GM19463 (cell line): ENCODE data around the gene IMP4.

Experiments
- ATAC-seq: cut with Tn5 transposase; IDR thresholded peaks from one replicate; pipeline ENCODE4 v1.9.1; 2021; ENCODE audit warnings: mild to moderate bottlenecking, moderate library complexity; ENCODE audit not compliant: unreplicated experiment

The IMP4 gene

GRCh38 chr2:130336150-130336876 lies 6.4 kb upstream of the IMP4 start:
- no peak for ATAC-seq

GRCh38 chr2:130336877-130337734 lies 5.6 kb upstream of the IMP4 start:
- peak; percentile 36 for ATAC-seq

- ATAC-seq, result no peak
Measured at GRCh38 chr2:130337735-130338325, 4.9 kb upstream of the IMP4 start.

GRCh38 chr2:130338793-130339345 lies 3.8 kb upstream of the IMP4 start:
- no peak for ATAC-seq

GRCh38 chr2:130339885-130340745 lies 2.6 kb upstream of the IMP4 start:
- ATAC-seq, result no peak

GRCh38 chr2:130341562-130342019 lies 1.1 kb upstream of the IMP4 start:
- peak; percentile 0 for ATAC-seq

- ATAC-seq, result peak; percentile 71
Measured at GRCh38 chr2:130342020-130342532, 621 bp upstream of the IMP4 start.

GRCh38 chr2:130344578-130344977 lies 1.9 kb downstream of the IMP4 start:
- ATAC-seq, result no peak

GRCh38 chr2:130345091-130345490 lies 2.4 kb downstream of the IMP4 start:
- no peak for ATAC-seq

- no peak for ATAC-seq
Measured at GRCh38 chr2:130345611-130346010, 2.9 kb downstream of the IMP4 start.

GRCh38 chr2:130346041-130346740 lies 3.5 kb downstream of the IMP4 start:
- no peak for ATAC-seq

GRCh38 chr2:130346741-130347066 lies 4.0 kb downstream of the IMP4 start:
- no peak for ATAC-seq

GRCh38 chr2:130347220-130347925 lies 4.7 kb downstream of the IMP4 start:
- no peak for ATAC-seq

- no peak for ATAC-seq
Measured at GRCh38 chr2:130349174-130349573, 6.5 kb downstream of the IMP4 start.

- ATAC-seq, result no peak
Measured at GRCh38 chr2:130351711-130352110, 9.0 kb downstream of the IMP4 start.

- no peak for ATAC-seq
Measured at GRCh38 chr2:130352237-130352636, 9.5 kb downstream of the IMP4 start.

- no peak for ATAC-seq
Measured at GRCh38 chr2:130353291-130354138, 10.8 kb downstream of the IMP4 start.

GRCh38 chr2:130354139-130354428 lies 11.4 kb downstream of the IMP4 start:
- ATAC-seq, result no peak
